Ishikawa (cell line): ENCODE results near the gene TPRG1L.

Source experiments
- CEBPB ChIP-seq: IDR thresholded peaks from 2 replicates; pipeline ENCODE4 v1.6.1; 2012
- CREB1 ChIP-seq: IDR thresholded peaks from 2 replicates; pipeline ENCODE4 v1.6.1; 2012; ENCODE audit warnings: low read depth
- EGR1 ChIP-seq: IDR thresholded peaks from 2 replicates; pipeline ENCODE4 v1.6.1; 2012
- EP300 ChIP-seq: IDR thresholded peaks from 2 replicates; pipeline ENCODE4 v1.6.1; 2012; ENCODE audit warnings: borderline replicate concordance
- FOXM1 ChIP-seq: IDR thresholded peaks from 2 replicates; pipeline ENCODE4 v1.6.1; 2012; ENCODE audit warnings: low read depth, borderline replicate concordance
- MAX ChIP-seq: IDR thresholded peaks from 2 replicates; pipeline ENCODE4 v1.6.1; 2012
- NFIC ChIP-seq: IDR thresholded peaks from 2 replicates; pipeline ENCODE4 v1.6.1; 2012
- RAD21 ChIP-seq: IDR thresholded peaks from 2 replicates; pipeline ENCODE4 v1.6.1; 2012; ENCODE audit warnings: low read depth
- REST ChIP-seq: IDR thresholded peaks from 2 replicates; pipeline ENCODE4 v1.6.1; 2012; ENCODE audit warnings: low read depth, mild to moderate bottlenecking
- TAF1 ChIP-seq: IDR thresholded peaks from 2 replicates; pipeline ENCODE4 v1.6.1; 2012; ENCODE audit warnings: low read depth, mild to moderate bottlenecking
- TCF12 ChIP-seq: IDR thresholded peaks from 2 replicates; pipeline ENCODE4 v1.6.1; 2012; ENCODE audit warnings: low read depth
- TEAD4 ChIP-seq: IDR thresholded peaks from 2 replicates; pipeline ENCODE4 v1.6.1; 2012
- USF1 ChIP-seq: IDR thresholded peaks from 2 replicates; pipeline ENCODE4 v1.6.1; 2012
- YY1 ChIP-seq: IDR thresholded peaks from 2 replicates; pipeline ENCODE4 v1.6.1; 2012; ENCODE audit warnings: low read depth
- ZBTB7A ChIP-seq: IDR thresholded peaks from 2 replicates; pipeline ENCODE4 v1.6.1; 2012; ENCODE audit warnings: low read depth

TPRG1L gene

GRCh38 chr1:3578906-3579305 lies 45.9 kb upstream of the TPRG1L start:
- TF ChIP-seq USF1, result no peak

GRCh38 chr1:3579626-3580025 lies 45.2 kb upstream of the TPRG1L start:
- TF ChIP-seq CEBPB (no peak), EP300 (no peak), TEAD4 (no peak), MAX (no peak), USF1 (no peak), TCF12 (no peak), FOXM1 (no peak), NFIC (no peak), YY1 (no peak), TAF1 (no peak), CREB1 (no peak)

- TF ChIP-seq USF1, result no peak
- TF ChIP-seq EP300, result no peak
- no peak for TF ChIP-seq CEBPB
- TF ChIP-seq YY1, result no peak
- no peak for TF ChIP-seq CREB1
- no peak for TF ChIP-seq NFIC
- no peak for TF ChIP-seq MAX
- no peak for TF ChIP-seq TAF1
- no peak for TF ChIP-seq EGR1
- TF ChIP-seq FOXM1, result no peak
- TF ChIP-seq TCF12, result no peak
- no peak for TF ChIP-seq TEAD4
- TF ChIP-seq REST, result no peak
- no peak for TF ChIP-seq RAD21
- no peak for TF ChIP-seq ZBTB7A
These were observed 44.6 kb upstream of the TPRG1L start for GRCh38 chr1:3580231-3580630.

- TF ChIP-seq CREB1 (no peak), CEBPB (no peak), TAF1 (no peak), FOXM1 (no peak), ZBTB7A (no peak), NFIC (no peak), TCF12 (no peak), TEAD4 (no peak), MAX (no peak)
These were observed 43.3 kb upstream of the TPRG1L start for GRCh38 chr1:3581296-3582036.

- no peak for TF ChIP-seq NFIC
- no peak for TF ChIP-seq FOXM1
- no peak for TF ChIP-seq USF1
- TF ChIP-seq CEBPB, result no peak
- TF ChIP-seq TAF1, result no peak
- TF ChIP-seq TEAD4, result no peak
- TF ChIP-seq REST, result no peak
- TF ChIP-seq EGR1, result no peak
- TF ChIP-seq TCF12, result no peak
- TF ChIP-seq EP300, result no peak
- no peak for TF ChIP-seq ZBTB7A
- no peak for TF ChIP-seq MAX
- no peak for TF ChIP-seq YY1
- no peak for TF ChIP-seq RAD21
These were observed 39.9 kb upstream of the TPRG1L start for GRCh38 chr1:3584915-3585314.
